ENCODE results near the gene MRNIP.

MRNIP gene

GRCh38 chr5:179805529-179806249, 52.9 kb downstream of the MRNIP start:
- H4K20me1 ChIP-seq (ENCODE audit: insufficient read depth, low read length), result no peaks in the 10 kb centered on the region
- no peak overlapping the region for H3K27ac ChIP-seq (ENCODE audit: low read depth, low read length, poor library complexity, severe bottlenecking)
- peak overlapping the region; percentile 84 for H3K4me2 ChIP-seq (ENCODE audit: low read length)
- H3K36me3 ChIP-seq (ENCODE audit: insufficient read depth, low read length), result no peaks in the 10 kb centered on the region; the same call in 1 of the 2 replicates
- H3K79me2 ChIP-seq (ENCODE audit: insufficient read depth, low read length), result no peaks in the 10 kb centered on the region
- H2AFZ ChIP-seq (ENCODE audit: low read length), result no peak overlapping the region
- peak overlapping the region; percentile 76 for H3K4me3 ChIP-seq (ENCODE audit: low read depth, low read length, poor library complexity, severe bottlenecking)
- peaks cover 15% of the 10 kb centered on the region for H3K4me1 ChIP-seq (ENCODE audit: insufficient read depth, low read length, severe bottlenecking)
- TF ChIP-seq CTCF (IDR thresholded peaks at IDR 0.05; ENCODE audit: low read length), result no peak
- no peak for TF ChIP-seq EZH2 (IDR thresholded peaks at IDR 0.05; ENCODE audit: borderline replicate concordance, low read length)
- no peaks in the 10 kb centered on the region for H3K9me2 ChIP-seq (ENCODE audit: low read depth, low read length)
- H3K9ac ChIP-seq (ENCODE audit: low read length), result peak overlapping the region; percentile 83
- H3K27me3 ChIP-seq (ENCODE audit: insufficient read depth, low read length), result no peaks in the 10 kb centered on the region
- no peaks in the 10 kb centered on the region for H3F3A ChIP-seq (ENCODE audit: insufficient read depth, low read length)
- no peaks in the 10 kb centered on the region for H3K9me3 ChIP-seq (ENCODE audit: low read length)

GRCh38 chr5:179805070-179805528, 53.5 kb downstream of the MRNIP start:
- no peak overlapping the region for H3K27ac ChIP-seq (ENCODE audit: low read depth, low read length, poor library complexity, severe bottlenecking)
- no peak overlapping the region for H2AFZ ChIP-seq (ENCODE audit: low read length)
- no peaks in the 10 kb centered on the region for H3K79me2 ChIP-seq (ENCODE audit: insufficient read depth, low read length)
- H3K4me2 ChIP-seq (ENCODE audit: low read length), result peak overlapping the region; percentile 84
- TF ChIP-seq CTCF (IDR thresholded peaks at IDR 0.05; ENCODE audit: low read length), result no peak
- no peak for TF ChIP-seq EZH2 (IDR thresholded peaks at IDR 0.05; ENCODE audit: borderline replicate concordance, low read length)
- no peaks in the 10 kb centered on the region for H3F3A ChIP-seq (ENCODE audit: insufficient read depth, low read length)
- peak overlapping the region; percentile 83 for H3K9ac ChIP-seq (ENCODE audit: low read length)
- no peaks in the 10 kb centered on the region for H4K20me1 ChIP-seq (ENCODE audit: insufficient read depth, low read length)
- no peaks in the 10 kb centered on the region; the same call in 1 of the 2 replicates for H3K36me3 ChIP-seq (ENCODE audit: insufficient read depth, low read length)
- H3K4me3 ChIP-seq (ENCODE audit: low read depth, low read length, poor library complexity, severe bottlenecking), result peak overlapping the region; percentile 76
- peaks cover 15% of the 10 kb centered on the region for H3K4me1 ChIP-seq (ENCODE audit: insufficient read depth, low read length, severe bottlenecking)
- no peaks in the 10 kb centered on the region for H3K9me3 ChIP-seq (ENCODE audit: low read length)
- no peaks in the 10 kb centered on the region for H3K9me2 ChIP-seq (ENCODE audit: low read depth, low read length)
- no peaks in the 10 kb centered on the region for H3K27me3 ChIP-seq (ENCODE audit: insufficient read depth, low read length)

- H3K79me2 ChIP-seq (ENCODE audit: insufficient read depth, low read length), result no peaks in the 10 kb centered on the region
- no peak overlapping the region for H3K9ac ChIP-seq (ENCODE audit: low read length)
- H3K36me3 ChIP-seq (ENCODE audit: insufficient read depth, low read length), result peaks cover 3% of the 10 kb centered on the region
- no peak overlapping the region for H2AFZ ChIP-seq (ENCODE audit: low read length)
- no peak overlapping the region for H3K27ac ChIP-seq (ENCODE audit: low read depth, low read length, poor library complexity, severe bottlenecking)
- TF ChIP-seq CTCF (IDR thresholded peaks at IDR 0.05; ENCODE audit: low read length) (no peak), EZH2 (IDR thresholded peaks at IDR 0.05; ENCODE audit: borderline replicate concordance, low read length) (no peak)
- H3K9me2 ChIP-seq (ENCODE audit: low read depth, low read length), result no peaks in the 10 kb centered on the region
- H3K4me3 ChIP-seq (ENCODE audit: low read depth, low read length, poor library complexity, severe bottlenecking), result no peak overlapping the region
- H3K4me1 ChIP-seq (ENCODE audit: insufficient read depth, low read length, severe bottlenecking), result peaks cover 15% of the 10 kb centered on the region
- no peak overlapping the region for H3K4me2 ChIP-seq (ENCODE audit: low read length)
- no peaks in the 10 kb centered on the region for H3K9me3 ChIP-seq (ENCODE audit: low read length)
- no peaks in the 10 kb centered on the region for H3F3A ChIP-seq (ENCODE audit: insufficient read depth, low read length)
- no peaks in the 10 kb centered on the region for H4K20me1 ChIP-seq (ENCODE audit: insufficient read depth, low read length)
- no peaks in the 10 kb centered on the region for H3K27me3 ChIP-seq (ENCODE audit: insufficient read depth, low read length)
Observed at GRCh38 chr5:179804555-179804947, 54.1 kb downstream of the MRNIP start.

Data from OCI-LY1 (cell line).